ENCODE data around the gene TCEA2. TPM values are rescaled to one million over a fixed set of nuclear protein-coding genes. Genes with fewer than 3 reads are reported as not detected.
A peak's percentile ranks its signal among the peaks of the same experiment; 100 is the strongest.

Gene TCEA2
- total and polyA plus RNA-seq, 2 of the 13 experiments (the other 11 are each of a cell fraction or from before 2014, with no cell fraction given) = 28.1 to 33.7 TPM

- TF ChIP-seq ZSCAN5A (CRISPR knock-in tag; IDR thresholded peaks at IDR 0.05; ENCODE audit: borderline replicate concordance) = peak; percentile 94; the same call in 1 of the 2 replicates
- no peak for TF ChIP-seq SAFB2 (CRISPR knock-in tag; IDR thresholded peaks at IDR 0.05; ENCODE audit: borderline replicate concordance, low read depth)
- 0 out of 2 replicates have a peak, but pooled peaks have one; percentile 36 for TF ChIP-seq PPARG (CRISPR knock-in tag; conservative IDR thresholded peaks at IDR 0.05)
- no peak; the same call in 1 of the 2 replicates for TF ChIP-seq ARNT2 (CRISPR knock-in tag; IDR thresholded peaks at IDR 0.05; ENCODE audit: low read depth)
- TF ChIP-seq CBX2 (IDR thresholded peaks at IDR 0.05; ENCODE audit: low read depth, low read length) = no peak
- no peak for TF ChIP-seq CBX2 (CRISPR knock-in tag; IDR thresholded peaks at IDR 0.05; ENCODE audit: low read depth)
- TF ChIP-seq MXI1 (IDR thresholded peaks at IDR 0.05; ENCODE audit: borderline replicate concordance, low read depth, low read length) = peak; percentile 75; the same call in 2 of the 3 replicates
- TF ChIP-seq BHLHE40 (IDR thresholded peaks at IDR 0.05; ENCODE audit: low read length) = no peak
- peak; percentile 85 for TF ChIP-seq ZNF142 (CRISPR knock-in tag; IDR thresholded peaks at IDR 0.05)
- TF ChIP-seq CSRNP2 (CRISPR knock-in tag; conservative IDR thresholded peaks at IDR 0.05; ENCODE audit: low read depth) = no peak
- TF ChIP-seq ZNF138 (CRISPR knock-in tag; IDR thresholded peaks at IDR 0.05; ENCODE audit: low read depth) = peak; percentile 85; the same call in 1 of the 2 replicates
- TF ChIP-seq RARG (CRISPR knock-in tag; IDR thresholded peaks at IDR 0.05; ENCODE audit: low read depth) = no peak
- TF ChIP-seq HNRNPLL (IDR thresholded peaks at IDR 0.05; ENCODE audit: low read depth, low read length, poor library complexity, severe bottlenecking) = peak; percentile 55
- peak; percentile 47; the same call in 1 of the 2 replicates for TF ChIP-seq KLF9 (CRISPR knock-in tag; IDR thresholded peaks at IDR 0.05; ENCODE audit: low read depth)
- no peak for TF ChIP-seq JUNB (CRISPR knock-in tag; IDR thresholded peaks at IDR 0.05; ENCODE audit: borderline replicate concordance)
- 0 out of 2 replicates have a peak, but pooled peaks have one; percentile 4 for TF ChIP-seq ZNF546 (CRISPR knock-in tag; conservative IDR thresholded peaks at IDR 0.05)
- TF ChIP-seq NFE2L1 (CRISPR knock-in tag; IDR thresholded peaks at IDR 0.05; ENCODE audit: borderline replicate concordance) = no peak
- TF ChIP-seq ELK4 (CRISPR knock-in tag; IDR thresholded peaks at IDR 0.05; ENCODE audit: borderline replicate concordance) = 0 out of 2 replicates have a peak, but pooled peaks have one; percentile 12
- no peak; the same call in 1 of the 2 replicates for TF ChIP-seq HDAC1 (CRISPR knock-in tag; IDR thresholded peaks at IDR 0.05)
These were observed 12.6 kb upstream of the TCEA2 start (continued) for GRCh38 chr20:64050261-64051032.
